ENCODE measurements around the gene ONECUT2.
"Not testable (repeated sequence)": the region's sequence is repeated elsewhere in the genome, so short reads cannot be mapped to it uniquely, and the experiment has no call there.

The ONECUT2 gene

GRCh38 chr18:57447154-57447621 is 12.0 kb downstream of the ONECUT2 start:
- no peak for DNase-seq

DNA sequence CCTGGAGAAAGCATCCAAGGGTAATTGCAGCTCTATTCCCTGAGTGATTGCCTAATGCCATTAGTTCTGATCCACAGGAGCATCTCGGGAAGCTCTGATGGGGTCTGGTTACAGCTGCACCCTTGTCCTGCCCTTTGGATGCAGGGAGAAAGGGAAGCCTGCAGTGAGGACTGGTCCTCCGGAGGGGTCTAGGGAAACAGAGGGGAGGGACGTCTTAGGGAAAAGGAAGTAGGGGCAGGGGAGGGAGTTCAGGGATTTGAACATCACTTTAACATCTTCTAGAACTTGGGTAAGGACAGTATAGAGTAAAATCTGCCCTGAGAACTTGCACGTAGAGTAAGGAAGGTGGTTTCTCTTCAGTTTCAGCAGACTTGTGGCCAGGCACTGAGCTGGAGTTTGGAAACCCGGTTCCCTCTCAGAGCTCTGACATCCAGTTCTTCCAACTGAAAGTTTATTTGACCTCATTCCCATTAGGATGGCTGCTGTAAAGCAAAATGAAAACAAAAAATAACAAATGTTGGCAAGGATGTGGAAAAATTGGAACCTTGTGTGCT is 20.5 kb downstream of the ONECUT2 start:
- no peak for DNase-seq

- no peak for DNase-seq
These were observed 26.6 kb downstream of the ONECUT2 start for GRCh38 chr18:57461652-57462269.

GRCh38 chr18:57466307-57466706 is 31.1 kb downstream of the ONECUT2 start:
- no peak for DNase-seq

DNA sequence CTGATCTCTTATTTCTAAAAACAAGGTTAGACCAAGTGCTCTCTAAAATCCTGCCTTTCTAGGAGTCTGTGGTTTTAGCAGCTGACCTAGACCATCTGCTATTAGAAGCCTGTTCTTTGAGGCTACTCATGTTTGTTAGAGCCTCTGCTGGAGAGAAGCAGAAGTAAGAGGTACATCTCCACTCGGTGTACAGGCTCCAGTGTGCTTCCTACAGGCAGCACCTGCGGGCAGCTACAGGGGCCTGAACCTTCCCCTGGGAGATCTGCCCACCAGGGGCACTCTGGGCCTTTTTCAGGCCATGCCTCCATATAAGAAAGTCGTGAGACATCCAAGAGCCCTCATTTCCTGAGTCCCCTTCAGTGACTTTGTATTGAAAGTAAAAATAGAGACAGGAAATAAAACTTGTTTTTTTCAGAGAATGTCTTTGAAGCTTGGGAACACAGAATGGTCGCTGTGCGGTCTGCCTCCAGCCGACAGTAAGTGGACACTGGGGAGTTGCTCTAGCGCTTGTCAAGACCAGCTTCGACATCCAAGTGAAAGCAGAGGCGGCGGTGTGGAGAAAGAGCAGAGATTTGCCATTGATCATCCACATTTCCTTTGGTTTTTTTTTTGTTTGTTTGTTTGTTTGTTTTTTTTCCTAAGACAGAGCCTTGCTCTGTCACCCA is 31.7 kb downstream of the ONECUT2 start:
- DNase-seq = no peak

DNA sequence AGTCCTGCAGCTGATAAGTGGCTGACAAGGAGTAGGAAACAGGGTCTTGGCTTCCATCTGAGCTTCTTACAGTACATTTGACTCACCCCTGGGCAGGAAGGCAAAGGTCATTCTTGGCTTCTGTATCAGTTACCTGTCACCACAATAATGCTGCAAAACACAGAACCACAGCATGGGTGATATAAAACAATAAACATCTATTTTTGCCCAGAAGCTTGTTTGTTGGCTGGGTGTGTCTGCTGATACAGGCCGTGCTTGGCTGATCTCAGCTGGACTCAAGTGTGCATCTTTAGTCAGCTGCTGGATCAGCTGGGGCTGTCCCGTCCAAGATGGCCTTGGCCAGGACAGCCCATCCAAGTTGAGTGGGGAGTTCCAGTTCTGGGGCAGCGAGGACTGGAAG is 34.7 kb downstream of the ONECUT2 start:
- no peak for DNase-seq

DNA sequence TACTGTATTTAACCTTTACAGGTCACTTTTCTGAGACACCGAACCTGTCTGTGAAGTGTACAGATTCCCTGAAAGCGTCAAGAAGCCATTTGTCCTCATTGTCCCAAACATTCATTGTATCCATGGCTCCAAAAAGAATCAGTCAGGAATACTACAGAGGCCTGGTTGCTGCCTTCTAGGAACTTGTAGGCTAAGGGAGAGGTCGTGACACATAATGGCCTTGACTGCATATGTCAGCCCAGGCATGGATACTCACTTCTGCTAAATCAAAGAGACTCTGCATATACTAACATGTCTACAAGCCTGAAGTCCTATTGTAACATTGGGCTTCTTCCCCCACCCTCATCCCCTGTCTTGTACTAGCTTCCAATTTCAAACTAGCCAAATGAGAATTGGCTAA is 40.2 kb downstream of the ONECUT2 start:
- DNase-seq = no peak

- DNase-seq = no peak
These were observed 40.7 kb downstream of the ONECUT2 start for GRCh38 chr18:57475903-57476302.

DNA sequence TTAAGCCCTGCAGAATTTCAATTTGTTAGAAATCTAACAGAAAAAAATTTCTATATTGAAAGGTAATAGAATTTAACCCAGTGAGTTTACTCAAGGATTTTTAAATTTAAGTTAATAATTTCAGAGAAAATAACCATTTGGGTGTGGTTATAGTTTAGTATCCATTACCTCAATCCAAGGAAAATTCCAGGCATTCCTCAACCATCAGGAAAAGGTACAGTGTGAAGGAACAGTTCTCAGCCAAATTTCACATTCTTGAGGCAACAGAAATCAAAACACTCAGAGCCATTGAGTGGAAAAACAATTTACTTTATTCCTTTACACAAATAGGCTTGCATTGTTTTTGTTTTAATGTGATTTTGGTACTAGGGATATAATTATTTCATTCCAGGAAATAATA is 45.6 kb downstream of the ONECUT2 start:
- DNase-seq = no peak

GRCh38 chr18:57497372-57498294 is 62.5 kb downstream of the ONECUT2 start:
- no peak for DNase-seq

GRCh38 chr18:57498682-57499256 is 63.6 kb downstream of the ONECUT2 start:
- no peak for DNase-seq

DNA sequence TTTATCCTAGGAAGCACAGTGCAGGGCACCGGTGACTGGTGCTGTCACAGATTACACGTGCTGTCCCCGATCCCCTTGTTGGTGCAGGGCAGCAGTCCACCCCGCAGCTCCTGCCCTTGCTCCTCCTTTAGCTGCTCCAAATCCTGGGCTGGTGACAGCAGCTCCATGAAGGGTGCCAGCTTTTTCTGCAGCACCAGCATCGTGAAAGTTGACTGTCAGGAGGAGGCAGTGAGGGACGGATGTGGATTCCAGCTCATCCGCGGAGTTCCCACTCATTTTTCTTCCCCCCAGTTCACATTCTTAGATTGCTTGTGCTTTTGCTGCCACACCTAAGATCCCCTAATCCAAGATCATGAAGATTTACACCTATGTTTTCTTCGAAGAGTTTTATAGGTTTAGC is 67.5 kb downstream of the ONECUT2 start:
- DNase-seq = no peak

GRCh38 chr18:57505231-57505630 is 70.1 kb downstream of the ONECUT2 start:
- no peak for DNase-seq

- DNase-seq = no peak
These were observed 80.9 kb downstream of the ONECUT2 start for GRCh38 chr18:57516056-57516455.

- no peak for DNase-seq
These were observed 83.4 kb downstream of the ONECUT2 start for GRCh38 chr18:57518533-57518932.

DNA sequence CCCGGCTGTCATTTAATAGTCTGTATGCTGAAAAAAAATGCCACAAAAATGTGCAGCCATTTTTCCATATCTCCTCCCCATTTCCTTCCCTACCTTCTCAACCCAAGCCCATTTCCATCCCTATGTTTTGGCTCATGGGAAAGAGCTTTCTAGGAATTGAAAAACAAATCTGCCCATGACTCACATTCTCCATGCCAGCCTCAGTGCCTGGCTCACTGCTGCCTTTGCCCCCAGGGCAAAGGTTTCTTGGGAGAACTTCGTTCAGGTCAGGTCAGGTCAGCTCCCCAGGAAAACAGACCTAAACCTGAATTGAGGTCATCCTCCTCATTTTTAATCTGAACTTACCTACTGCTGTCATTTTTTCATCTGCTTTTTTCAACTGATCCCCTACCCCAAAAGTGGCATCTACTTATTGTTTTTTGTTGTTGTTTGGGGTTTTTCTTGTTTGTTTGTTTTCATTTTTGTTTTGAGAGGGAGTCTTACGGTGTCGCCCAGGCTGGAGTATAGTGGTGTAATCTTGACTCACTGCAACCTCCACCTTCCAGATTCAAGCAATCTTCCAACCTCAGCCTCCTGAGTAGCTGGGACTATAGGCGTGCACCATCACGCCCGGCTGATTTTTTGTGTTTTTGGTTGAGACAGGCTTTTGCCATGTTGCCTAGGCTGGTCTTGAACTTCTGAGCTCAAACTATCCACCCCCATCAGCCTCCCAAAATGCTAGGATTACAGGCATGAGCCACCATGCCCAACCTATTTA is 84.7 kb downstream of the ONECUT2 start:
- DNase-seq = no peak

DNA sequence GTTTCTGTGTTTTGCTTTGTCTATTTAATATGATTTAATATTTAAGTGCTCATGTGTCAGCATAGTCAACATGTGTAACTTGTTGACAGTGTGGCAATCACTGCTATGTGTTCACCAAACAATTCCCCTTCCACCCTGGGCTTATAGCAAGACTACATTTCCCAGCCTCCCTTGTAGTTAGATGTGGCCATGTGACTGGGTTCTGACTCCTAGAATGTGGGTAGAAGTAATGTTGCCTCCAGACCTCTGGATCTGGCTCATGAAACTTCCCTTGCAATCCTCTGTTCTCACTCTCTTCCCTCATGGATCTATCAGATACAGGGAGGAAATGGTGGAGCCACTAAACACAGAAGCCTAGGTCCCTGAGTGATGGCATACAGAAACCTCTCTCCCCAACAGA is 87.2 kb downstream of the ONECUT2 start:
- not testable (repeated sequence) for DNase-seq

DNA sequence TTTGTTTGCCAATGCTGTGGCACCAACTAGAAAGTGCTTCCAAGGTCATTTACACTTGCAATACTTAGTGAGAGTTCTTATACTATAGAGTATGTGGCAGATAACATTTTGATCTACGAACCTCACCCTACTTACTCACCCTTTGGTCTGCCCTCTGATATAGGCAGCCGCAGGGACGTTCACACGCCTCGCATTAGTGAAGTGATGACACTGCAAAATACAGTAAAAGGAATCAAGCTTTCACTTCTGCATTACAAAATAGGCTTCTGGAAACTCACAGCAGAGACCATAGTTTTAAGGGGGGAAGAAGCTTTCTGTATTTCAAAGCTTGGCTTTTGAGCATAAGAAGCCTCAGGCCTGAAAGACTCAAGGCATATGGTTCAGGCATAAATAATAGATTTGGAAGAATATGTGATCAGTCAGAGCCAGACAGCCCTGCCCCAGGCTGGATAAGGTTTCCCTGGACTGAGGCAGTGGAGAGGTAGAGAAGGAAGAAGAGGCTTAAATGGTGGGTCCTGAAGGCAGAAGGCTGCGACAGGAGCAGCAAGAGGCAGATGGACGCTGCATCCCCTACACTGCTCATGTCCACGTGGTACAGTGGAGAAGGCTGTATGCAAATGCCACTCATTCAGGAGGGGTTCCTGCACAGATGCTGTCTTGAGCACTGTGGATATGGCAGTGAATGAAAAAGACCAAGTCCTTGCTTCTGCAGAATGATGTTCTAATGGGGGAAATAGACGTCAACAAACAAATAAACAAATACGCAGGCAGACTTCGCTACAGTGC is 88.2 kb downstream of the ONECUT2 start:
- DNase-seq = no peak

DNA sequence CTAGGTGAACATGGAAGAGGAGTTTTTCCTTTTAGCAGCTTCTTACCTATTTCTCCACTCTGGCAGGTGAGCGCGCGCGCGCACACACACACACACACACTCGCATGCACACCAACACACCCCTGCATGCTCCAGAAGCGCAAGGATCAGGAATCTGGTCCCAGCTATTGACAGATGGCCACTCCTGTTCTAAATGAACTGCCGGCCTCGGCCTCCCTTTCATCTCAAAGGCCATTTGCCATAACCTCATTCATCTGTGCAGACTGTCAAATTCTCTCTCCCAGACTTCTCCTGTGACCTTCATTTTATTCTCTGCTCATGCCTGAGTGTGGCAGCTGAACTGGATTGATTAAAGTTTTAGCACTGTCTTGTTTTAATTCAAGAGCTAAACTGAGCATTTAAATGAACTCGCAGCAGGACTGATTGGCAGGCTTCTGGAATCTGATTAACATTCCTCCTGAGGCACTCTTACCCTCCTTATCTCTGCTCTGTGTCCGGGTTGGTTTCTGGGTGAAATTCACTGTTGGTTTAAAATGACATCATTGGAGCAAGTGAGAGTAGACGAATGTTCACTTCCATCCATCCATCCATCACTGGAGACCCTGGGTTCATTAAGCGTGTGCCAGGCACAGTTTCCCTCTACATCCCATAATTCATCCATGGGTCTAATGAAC is 92.5 kb downstream of the ONECUT2 start:
- DNase-seq = no peak

DNA sequence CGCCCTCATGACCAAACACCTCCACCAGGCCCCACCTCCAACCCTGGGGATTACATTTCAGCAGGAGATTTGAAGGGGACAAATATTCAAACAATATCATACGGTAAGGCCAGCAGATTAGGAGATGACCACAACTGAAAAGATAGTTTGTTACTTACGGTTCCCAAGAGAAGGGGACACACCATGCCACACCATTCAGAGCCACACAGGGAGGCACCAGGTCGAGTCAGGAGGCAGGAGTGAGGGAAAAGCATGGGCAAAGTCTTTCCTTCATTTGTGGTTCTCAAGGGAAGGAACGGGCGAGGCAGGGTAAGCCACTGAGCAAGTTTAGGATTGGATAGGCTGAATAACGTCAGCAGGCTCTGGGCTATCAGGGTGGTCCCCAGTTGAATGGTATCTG is 94.0 kb downstream of the ONECUT2 start:
- DNase-seq = no peak
